ENCODE data around the gene RTF2. TPM values are rescaled to one million over a fixed set of nuclear protein-coding genes. Genes with fewer than 3 reads are reported as not detected.

Gene RTF2
- total RNA-seq, 2 experiments from 2014 or later, result 52.7 to 55.2 TPM

DNA sequence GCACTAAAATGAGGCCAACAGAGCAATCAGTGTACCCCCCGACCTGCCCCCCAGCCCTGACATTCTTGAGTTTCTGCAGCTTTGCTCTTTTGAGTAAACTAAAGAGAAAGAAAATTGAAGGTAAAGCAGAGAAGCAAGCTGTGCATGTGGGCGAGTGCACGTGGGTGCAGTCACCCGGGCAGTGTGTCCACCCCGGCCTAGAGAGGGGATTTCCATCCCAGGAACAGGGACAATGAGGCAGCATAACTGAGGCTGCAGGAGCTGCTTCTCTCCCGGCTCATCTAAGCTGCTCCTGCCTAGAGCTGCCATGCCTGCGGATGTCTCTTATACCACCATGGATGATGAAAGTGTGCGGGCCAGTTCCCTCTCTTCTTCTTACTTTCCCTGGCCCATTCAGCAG is 39.5 kb upstream of the RTF2 start:
- H3K36me3 Mint-ChIP-seq (ENCODE audit: low read depth), result peaks cover 19% of the 10 kb centered on the region
- CTCF ChIA-PET, result no interaction called here
- peak overlapping the region; percentile 78 for H3K27ac Mint-ChIP-seq
- no peaks in the 10 kb centered on the region for H3K27me3 Mint-ChIP-seq
- no peak for DNase-seq
- intact Hi-C loops (cut with DNase I, micrococcal nuclease), result no loop called here
- Histone ChIP-seq H3K27ac (ENCODE audit: low read depth in 1 of 2, low read length in 2 of 2) (peak overlapping the region in 1 of 2 donors; percentile 71), H3K27me3 (ENCODE audit: control insufficient read depth in 1 of 2, insufficient read depth in 2 of 2, low read length in 2 of 2) (no peaks in the 10 kb centered on the region), H3K36me3 (ENCODE audit: insufficient read depth, low read length) (no peaks in the 10 kb centered on the region), H3K4me3 (ENCODE audit: low read length) (peak overlapping the region; percentile 48), H3K9me3 (ENCODE audit: control insufficient read depth in 1 of 2, insufficient read depth in 1 of 2, low read length in 2 of 2) (no peaks in the 10 kb centered on the region), H3K4me1 (ENCODE audit: insufficient read depth, low read length) (peaks cover 46% of the 10 kb centered on the region)
- peak overlapping the region; percentile 86 for H3K4me3 Mint-ChIP-seq
- POLR2A ChIA-PET, result interaction anchor here (1.0 to 2.0 kb wide), 4 partner anchors 11 to 37 kb away, joined by 5 to 10 read pairs (median 8); partner anchors contain the start of genes AURKA, CASS4 and CSTF1
- TF ChIP-seq, protein P1, sequence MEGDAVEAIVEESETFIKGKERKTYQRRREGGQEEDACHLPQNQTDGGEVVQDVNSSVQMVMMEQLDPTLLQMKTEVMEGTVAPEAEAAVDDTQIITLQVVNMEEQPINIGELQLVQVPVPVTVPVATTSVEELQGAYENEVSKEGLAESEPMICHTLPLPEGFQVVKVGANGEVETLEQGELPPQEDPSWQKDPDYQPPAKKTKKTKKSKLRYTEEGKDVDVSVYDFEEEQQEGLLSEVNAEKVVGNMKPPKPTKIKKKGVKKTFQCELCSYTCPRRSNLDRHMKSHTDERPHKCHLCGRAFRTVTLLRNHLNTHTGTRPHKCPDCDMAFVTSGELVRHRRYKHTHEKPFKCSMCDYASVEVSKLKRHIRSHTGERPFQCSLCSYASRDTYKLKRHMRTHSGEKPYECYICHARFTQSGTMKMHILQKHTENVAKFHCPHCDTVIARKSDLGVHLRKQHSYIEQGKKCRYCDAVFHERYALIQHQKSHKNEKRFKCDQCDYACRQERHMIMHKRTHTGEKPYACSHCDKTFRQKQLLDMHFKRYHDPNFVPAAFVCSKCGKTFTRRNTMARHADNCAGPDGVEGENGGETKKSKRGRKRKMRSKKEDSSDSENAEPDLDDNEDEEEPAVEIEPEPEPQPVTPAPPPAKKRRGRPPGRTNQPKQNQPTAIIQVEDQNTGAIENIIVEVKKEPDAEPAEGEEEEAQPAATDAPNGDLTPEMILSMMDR (IDR thresholded peaks at IDR 0.05), result no peak
- peaks cover 60% of the 10 kb centered on the region for H3K4me1 Mint-ChIP-seq (ENCODE audit: low read depth)
- no peak for ATAC-seq (ENCODE audit: poor library complexity)
- no peaks in the 10 kb centered on the region for H3K9me3 Mint-ChIP-seq

GRCh38 chr20:56429502-56429901 is 38.9 kb upstream of the RTF2 start:
- Histone ChIP-seq H3K27ac (ENCODE audit: low read depth in 1 of 2, low read length in 2 of 2) (peak overlapping the region; percentile 52 to 71), H3K27me3 (ENCODE audit: control insufficient read depth in 1 of 2, insufficient read depth in 2 of 2, low read length in 2 of 2) (no peaks in the 10 kb centered on the region), H3K9me3 (ENCODE audit: control insufficient read depth in 1 of 2, insufficient read depth in 1 of 2, low read length in 2 of 2) (no peaks in the 10 kb centered on the region), H3K36me3 (ENCODE audit: insufficient read depth, low read length) (no peaks in the 10 kb centered on the region), H3K4me1 (ENCODE audit: insufficient read depth, low read length) (peaks cover 48% of the 10 kb centered on the region), H3K4me3 (ENCODE audit: low read length) (peak overlapping the region; percentile 48)
- Mint-ChIP-seq H3K36me3 (ENCODE audit: low read depth) (peaks cover 22% of the 10 kb centered on the region), H3K4me3 (peak overlapping the region; percentile 86), H3K4me1 (ENCODE audit: low read depth) (peaks cover 65% of the 10 kb centered on the region), H3K27me3 (no peaks in the 10 kb centered on the region), H3K9me3 (no peaks in the 10 kb centered on the region), H3K27ac (peak overlapping the region; percentile 78)
- TF ChIP-seq, protein P1 (IDR thresholded peaks at IDR 0.05), result no peak
- DNase-seq, result peak in 3 of 14 experiments; percentile 22 to 31 (median 26)
- POLR2A ChIA-PET, result interaction anchor here (1.0 to 2.0 kb wide), 4 partner anchors 10 to 37 kb away, joined by 5 to 10 read pairs (median 8); partner anchors contain the start of genes AURKA, CASS4 and CSTF1
- CTCF ChIA-PET, result no interaction called here
- ATAC-seq (ENCODE audit: poor library complexity), result peak; percentile 29
- intact Hi-C loops (cut with DNase I, micrococcal nuclease), result no loop called here

DNA sequence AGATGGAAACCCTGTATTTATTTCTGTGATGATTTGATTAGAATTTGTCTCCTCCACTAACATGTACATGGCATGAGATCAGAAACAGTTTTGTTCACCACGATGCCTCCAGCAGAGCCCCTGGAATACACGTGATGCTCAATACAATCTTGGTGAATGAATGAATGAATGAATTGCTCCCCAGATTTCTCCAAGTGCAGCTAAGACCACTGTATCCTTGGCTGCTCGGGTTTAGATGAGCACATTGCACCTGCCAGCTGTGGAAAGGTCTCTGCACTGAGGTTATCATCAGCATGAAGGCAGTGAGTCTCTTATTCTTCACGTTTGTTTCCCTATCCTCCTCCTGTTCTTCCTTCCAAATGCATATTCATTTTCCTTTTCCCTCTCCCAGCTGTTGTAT is 38.5 kb upstream of the RTF2 start:
- Histone ChIP-seq H3K27ac (ENCODE audit: low read depth in 1 of 2, low read length in 2 of 2) (peak overlapping the region; percentile 52 to 71), H3K36me3 (ENCODE audit: insufficient read depth, low read length) (no peaks in the 10 kb centered on the region), H3K4me1 (ENCODE audit: insufficient read depth, low read length) (peaks cover 48% of the 10 kb centered on the region), H3K9me3 (ENCODE audit: control insufficient read depth in 1 of 2, insufficient read depth in 1 of 2, low read length in 2 of 2) (no peaks in the 10 kb centered on the region), H3K27me3 (ENCODE audit: control insufficient read depth in 1 of 2, insufficient read depth in 2 of 2, low read length in 2 of 2) (no peaks in the 10 kb centered on the region), H3K4me3 (ENCODE audit: low read length) (peak overlapping the region; percentile 48)
- ChIA-PET CTCF (interaction anchor here (1.0 kb wide), 1 partner anchor 7 kb away, joined by 3 read pairs; no protein-coding TSS in a partner anchor), POLR2A (interaction anchor here (1.2 to 2.0 kb wide), 3 partner anchors 9 to 17 kb away, joined by 7 to 10 read pairs (median 8); partner anchors contain the start of gene CASS4)
- intact Hi-C loops (cut with DNase I, micrococcal nuclease), result no loop called here
- Mint-ChIP-seq H3K27me3 (no peaks in the 10 kb centered on the region), H3K27ac (peak overlapping the region; percentile 78), H3K36me3 (ENCODE audit: low read depth) (peaks cover 22% of the 10 kb centered on the region), H3K4me3 (peak overlapping the region; percentile 86), H3K4me1 (ENCODE audit: low read depth) (peaks cover 67% of the 10 kb centered on the region), H3K9me3 (no peaks in the 10 kb centered on the region)
- no peak for ATAC-seq (ENCODE audit: poor library complexity)
- DNase-seq, result no peak
- TF ChIP-seq, protein P1 (IDR thresholded peaks at IDR 0.05), result no peak

Measured in CD4-positive, alpha-beta T cell (primary cell).